ENCODE results near the gene INTS1.
"Not testable (repeated sequence)": the region's sequence is repeated elsewhere in the genome, so short reads cannot be mapped to it uniquely, and the experiment has no call there.

The INTS1 gene

DNA sequence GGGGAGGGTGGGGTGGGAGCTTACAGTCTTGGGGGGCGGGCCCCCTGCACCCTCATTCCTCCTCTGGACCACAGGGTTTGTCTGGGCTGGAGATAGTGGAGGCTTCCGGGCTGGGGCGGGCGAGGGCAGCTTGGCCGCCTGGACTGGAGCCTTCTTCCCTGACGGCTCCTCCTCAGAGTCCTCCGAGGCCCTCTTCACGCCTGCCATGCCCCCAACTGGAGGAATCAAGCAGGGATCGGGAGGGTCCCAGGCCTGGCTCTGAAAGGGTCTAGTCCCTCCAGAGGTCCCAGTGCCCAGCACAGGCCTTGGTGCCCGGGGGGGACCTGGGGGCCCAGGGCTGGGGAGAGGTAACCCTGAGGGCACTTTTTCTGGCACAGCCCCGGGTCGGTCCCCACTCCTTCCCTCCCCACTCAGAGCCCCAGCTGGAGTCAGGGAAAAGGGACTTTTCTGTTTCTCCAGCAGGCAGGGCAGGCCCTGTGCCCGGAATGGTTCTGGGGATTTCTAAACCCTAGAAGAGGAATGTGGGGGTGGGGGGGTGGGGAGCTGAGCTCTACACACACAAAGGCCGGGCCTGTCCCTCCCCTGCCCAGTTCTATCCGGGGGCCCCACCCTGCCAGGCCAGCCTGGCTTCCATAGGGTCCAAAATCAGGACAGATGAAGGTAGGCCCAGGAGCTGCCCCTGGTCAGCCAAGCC, 56.5 kb downstream of the INTS1 start:
- Histone ChIP-seq H3K36me3 (ENCODE audit: control insufficient read depth in 1 of 2, insufficient read depth in 2 of 2, low read depth in 1 of 2, low read length in 2 of 2) (peaks cover 10 to 81% of the 10 kb centered on the region in 2 experiments), H3K79me1 (replicated peaks; ENCODE audit: low read length, poor library complexity, severe bottlenecking) (peaks cover 30% of the 10 kb centered on the region), H3K4me3 (ENCODE audit: insufficient read depth in 1 of 2, low read depth in 1 of 2, low read length in 2 of 2) (no peak overlapping the region), H3K18ac (ENCODE audit: low read depth in 1 of 2, low read length in 2 of 2) (no peak overlapping the region), H3K4me1 (ENCODE audit: control insufficient read depth, insufficient read depth, low read depth, low read length) (peaks cover 43% of the 10 kb centered on the region), H2BK15ac (ENCODE audit: low read depth, poor library complexity, severe bottlenecking) (no peak overlapping the region), H3K14ac (ENCODE audit: low read length in 2 of 2) (no peak overlapping the region), H2AFZ (ENCODE audit: low read depth, low read length) (no peak overlapping the region), H3K27me3 (ENCODE audit: control insufficient read depth in 1 of 2, insufficient read depth in 1 of 2, low read length in 2 of 2) (no peaks in the 10 kb centered on the region), H3K9ac (ENCODE audit: low read length) (peak overlapping the region; percentile 36), H4K91ac (ENCODE audit: low read length) (no peak overlapping the region), H4K8ac (ENCODE audit: low read length) (no peak overlapping the region), H3K27ac (ENCODE audit: low read length, poor library complexity, severe bottlenecking) (no peak overlapping the region), H2BK5ac (ENCODE audit: low read depth, low read length, poor library complexity, severe bottlenecking) (no peak overlapping the region), H2BK120ac (ENCODE audit: low read depth, low read length) (no peak overlapping the region), H3K4ac (ENCODE audit: low read depth in 1 of 2, low read length in 2 of 2) (no peak overlapping the region), H2BK12ac (ENCODE audit: low read length in 2 of 2) (no peak overlapping the region), H3K4me2 (ENCODE audit: low read length, poor library complexity, severe bottlenecking) (no peak overlapping the region), H3K9me3 (ENCODE audit: control insufficient read depth, low read length) (no peaks in the 10 kb centered on the region), H2AK5ac (ENCODE audit: low read length, severe bottlenecking) (no peak overlapping the region), H3K23ac (ENCODE audit: low read length in 2 of 2) (no peak overlapping the region)
- DNase-seq, result no peak
- WGBS, result 83% methylated on average over 13 of the region's 15 CpGs

DNA sequence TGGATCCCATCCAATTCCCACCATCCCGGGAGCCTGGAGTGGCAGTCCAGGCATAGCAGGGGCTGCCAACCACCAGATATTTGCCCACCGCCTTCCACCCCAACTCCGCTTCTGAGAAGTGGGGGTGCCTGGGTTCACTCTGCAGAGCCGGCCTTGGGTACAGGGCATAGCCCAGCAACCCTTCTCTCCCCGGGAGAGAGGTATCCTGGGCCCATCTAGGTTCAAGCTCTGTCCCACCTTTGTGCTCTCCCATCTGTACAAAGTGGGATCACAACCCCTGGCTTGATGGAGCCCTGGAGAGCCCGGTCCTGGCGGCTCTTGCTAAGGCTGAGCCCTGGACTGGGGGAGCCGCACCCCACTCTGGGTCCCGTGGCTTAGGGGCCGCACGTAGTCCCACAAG, 57.1 kb downstream of the INTS1 start:
- no peak overlapping the region for H3K4ac ChIP-seq (ENCODE audit: low read depth in 1 of 2, low read length in 2 of 2)
- no peak overlapping the region for H2BK15ac ChIP-seq (ENCODE audit: low read depth, poor library complexity, severe bottlenecking)
- no peak for DNase-seq
- no peak overlapping the region for H3K4me2 ChIP-seq (ENCODE audit: low read length, poor library complexity, severe bottlenecking)
- 96% methylated on average over 8 of the region's 11 CpGs for WGBS
- no peak overlapping the region for H3K18ac ChIP-seq (ENCODE audit: low read depth in 1 of 2, low read length in 2 of 2)
- peaks cover 12 to 87% of the 10 kb centered on the region in 2 experiments for H3K36me3 ChIP-seq (ENCODE audit: control insufficient read depth in 1 of 2, insufficient read depth in 2 of 2, low read depth in 1 of 2, low read length in 2 of 2)
- no peak overlapping the region for H3K14ac ChIP-seq (ENCODE audit: low read length in 2 of 2)
- H3K27ac ChIP-seq (ENCODE audit: low read length, poor library complexity, severe bottlenecking), result no peak overlapping the region
- H3K79me1 ChIP-seq (replicated peaks; ENCODE audit: low read length, poor library complexity, severe bottlenecking), result peaks cover 31% of the 10 kb centered on the region
- H4K8ac ChIP-seq (ENCODE audit: low read length), result peak overlapping the region; percentile 21
- no peaks in the 10 kb centered on the region for H3K9me3 ChIP-seq (ENCODE audit: control insufficient read depth, low read length)
- no peak overlapping the region for H2BK120ac ChIP-seq (ENCODE audit: low read depth, low read length)
- H2BK12ac ChIP-seq (ENCODE audit: low read length in 2 of 2), result no peak overlapping the region
- H4K91ac ChIP-seq (ENCODE audit: low read length), result no peak overlapping the region
- H2AK5ac ChIP-seq (ENCODE audit: low read length, severe bottlenecking), result no peak overlapping the region
- no peak overlapping the region for H3K23ac ChIP-seq (ENCODE audit: low read length in 2 of 2)
- no peak overlapping the region for H3K9ac ChIP-seq (ENCODE audit: low read length)
- no peak overlapping the region for H3K4me3 ChIP-seq (ENCODE audit: insufficient read depth in 1 of 2, low read depth in 1 of 2, low read length in 2 of 2)
- H3K27me3 ChIP-seq (ENCODE audit: control insufficient read depth in 1 of 2, insufficient read depth in 1 of 2, low read length in 2 of 2), result no peaks in the 10 kb centered on the region
- peaks cover 37% of the 10 kb centered on the region for H3K4me1 ChIP-seq (ENCODE audit: control insufficient read depth, insufficient read depth, low read depth, low read length)
- H2AFZ ChIP-seq (ENCODE audit: low read depth, low read length), result no peak overlapping the region
- no peak overlapping the region for H2BK5ac ChIP-seq (ENCODE audit: low read depth, low read length, poor library complexity, severe bottlenecking)

- H3K36me3 ChIP-seq (ENCODE audit: control insufficient read depth in 1 of 2, insufficient read depth in 2 of 2, low read depth in 1 of 2, low read length in 2 of 2), result peaks cover 16 to 88% of the 10 kb centered on the region in 2 experiments
- H2AK5ac ChIP-seq (ENCODE audit: low read length, severe bottlenecking), result no peak overlapping the region
- peaks cover 32% of the 10 kb centered on the region for H3K4me1 ChIP-seq (ENCODE audit: control insufficient read depth, insufficient read depth, low read depth, low read length)
- H3K4me3 ChIP-seq (ENCODE audit: insufficient read depth in 1 of 2, low read depth in 1 of 2, low read length in 2 of 2), result no peak overlapping the region
- no peak overlapping the region for H3K27ac ChIP-seq (ENCODE audit: low read length, poor library complexity, severe bottlenecking)
- H3K18ac ChIP-seq (ENCODE audit: low read depth in 1 of 2, low read length in 2 of 2), result no peak overlapping the region
- H3K27me3 ChIP-seq (ENCODE audit: control insufficient read depth in 1 of 2, insufficient read depth in 1 of 2, low read length in 2 of 2), result no peaks in the 10 kb centered on the region
- no peak overlapping the region for H3K9ac ChIP-seq (ENCODE audit: low read length)
- H3K14ac ChIP-seq (ENCODE audit: low read length in 2 of 2), result no peak overlapping the region
- no peak overlapping the region for H3K4ac ChIP-seq (ENCODE audit: low read depth in 1 of 2, low read length in 2 of 2)
- no peak overlapping the region for H3K4me2 ChIP-seq (ENCODE audit: low read length, poor library complexity, severe bottlenecking)
- WGBS, result 84% methylated on average over 14 of the region's 17 CpGs
- peak overlapping the region; percentile 34 for H4K91ac ChIP-seq (ENCODE audit: low read length)
- no peak overlapping the region for H2BK12ac ChIP-seq (ENCODE audit: low read length in 2 of 2)
- H2AFZ ChIP-seq (ENCODE audit: low read depth, low read length), result no peak overlapping the region
- peaks cover 29% of the 10 kb centered on the region for H3K79me1 ChIP-seq (replicated peaks; ENCODE audit: low read length, poor library complexity, severe bottlenecking)
- no peak overlapping the region for H3K23ac ChIP-seq (ENCODE audit: low read length in 2 of 2)
- no peak for DNase-seq
- H2BK15ac ChIP-seq (ENCODE audit: low read depth, poor library complexity, severe bottlenecking), result no peak overlapping the region
- peak overlapping the region; percentile 21 for H4K8ac ChIP-seq (ENCODE audit: low read length)
- no peak overlapping the region for H2BK120ac ChIP-seq (ENCODE audit: low read depth, low read length)
- no peaks in the 10 kb centered on the region for H3K9me3 ChIP-seq (ENCODE audit: control insufficient read depth, low read length)
- no peak overlapping the region for H2BK5ac ChIP-seq (ENCODE audit: low read depth, low read length, poor library complexity, severe bottlenecking)
Measured at GRCh38 chr7:1446620-1447032, 57.6 kb downstream of the INTS1 start.

DNA sequence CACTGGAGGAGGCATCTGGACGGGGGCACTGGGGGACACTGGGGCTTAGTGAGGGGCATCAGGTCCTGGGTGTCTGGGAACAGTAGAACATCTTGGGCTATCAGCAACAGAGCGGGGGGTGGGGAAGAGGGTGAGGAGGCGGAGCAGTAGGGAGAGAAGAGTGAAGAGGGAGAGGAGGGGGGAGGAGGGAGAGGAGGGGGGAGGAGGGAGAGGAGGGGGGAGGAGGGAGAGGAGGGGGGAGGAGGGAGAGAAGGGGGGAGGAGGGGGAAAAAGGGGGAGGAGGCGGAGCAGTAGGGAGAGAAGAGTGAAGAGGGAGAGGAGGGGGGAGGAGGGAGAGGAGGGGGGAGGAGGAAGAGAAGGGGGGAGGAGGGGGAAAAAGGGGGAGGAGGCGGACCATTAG, 58.2 kb downstream of the INTS1 start:
- H3K4me2 ChIP-seq (ENCODE audit: low read length, poor library complexity, severe bottlenecking); H3K18ac ChIP-seq (ENCODE audit: low read depth in 1 of 2, low read length in 2 of 2); H3K27me3 ChIP-seq (ENCODE audit: control insufficient read depth in 1 of 2, insufficient read depth in 1 of 2, low read length in 2 of 2); H2BK15ac ChIP-seq (ENCODE audit: low read depth, poor library complexity, severe bottlenecking); H4K8ac ChIP-seq (ENCODE audit: low read length); H4K91ac ChIP-seq (ENCODE audit: low read length); H3K9me3 ChIP-seq (ENCODE audit: control insufficient read depth, low read length); H3K4me3 ChIP-seq (ENCODE audit: insufficient read depth in 1 of 2, low read depth in 1 of 2, low read length in 2 of 2); H3K14ac ChIP-seq (ENCODE audit: low read length in 2 of 2); H2BK120ac ChIP-seq (ENCODE audit: low read depth, low read length); H3K23ac ChIP-seq (ENCODE audit: low read length in 2 of 2); H3K4ac ChIP-seq (ENCODE audit: low read depth in 1 of 2, low read length in 2 of 2); H3K9ac ChIP-seq (ENCODE audit: low read length); H2AK5ac ChIP-seq (ENCODE audit: low read length, severe bottlenecking); H3K27ac ChIP-seq (ENCODE audit: low read length, poor library complexity, severe bottlenecking); H2AFZ ChIP-seq (ENCODE audit: low read depth, low read length); H2BK12ac ChIP-seq (ENCODE audit: low read length in 2 of 2); H2BK5ac ChIP-seq (ENCODE audit: low read depth, low read length, poor library complexity, severe bottlenecking): not testable (repeated sequence)
- Histone ChIP-seq H3K4me1 (ENCODE audit: control insufficient read depth, insufficient read depth, low read depth, low read length) (peaks cover 26% of the 10 kb centered on the region), H3K79me1 (replicated peaks; ENCODE audit: low read length, poor library complexity, severe bottlenecking) (peaks cover 26% of the 10 kb centered on the region), H3K36me3 (ENCODE audit: control insufficient read depth in 1 of 2, insufficient read depth in 2 of 2, low read depth in 1 of 2, low read length in 2 of 2) (peaks cover 22 to 88% of the 10 kb centered on the region in 2 experiments)
- peak; percentile 32 for DNase-seq
- 96% methylated on average over 2 of the region's 5 CpGs for WGBS

Data from mesenchymal stem cell (in vitro differentiated cells and primary cell).